Lower lobe of right lung (tissue), 2 donors: Measurements from ENCODE around the gene CAMKMT. TPM values are rescaled to one million over a fixed set of nuclear protein-coding genes. Genes with fewer than 3 reads are reported as not detected.

Source experiments
- ATAC-seq, 2 donors: fragments of 200-7000 bp; cut with Tn5 transposase; one replicate each; pipeline ENCODE4 v1.9.1; 2020 to 2022; ENCODE audit warnings: mild to moderate bottlenecking in 2 of 2, moderate library complexity in 2 of 2
- DNase-seq: peaks from one replicate; pipeline ENCODE4 v3.0.0-alpha.2; 2020
- H3K27ac ChIP-seq: fragments of 200-600 bp; one replicate; pipeline ENCODE4 v1.8.0; 2022
- H3K27me3 ChIP-seq: fragments of 200-600 bp; one replicate; pipeline ENCODE4 v1.8.0; 2022; ENCODE audit warnings: low read depth
- H3K36me3 ChIP-seq: fragments of 200-600 bp; one replicate; pipeline ENCODE4 v1.8.0; 2022; ENCODE audit warnings: mild to moderate bottlenecking
- H3K4me1 ChIP-seq: fragments of 200-600 bp; one replicate; pipeline ENCODE4 v1.8.0; 2022
- H3K4me3 ChIP-seq: fragments of 200-600 bp; one replicate; pipeline ENCODE4 v1.8.0; 2022; ENCODE audit warnings: mild to moderate bottlenecking
- H3K9me3 ChIP-seq: fragments of 200-600 bp; one replicate; pipeline ENCODE4 v1.8.0; 2022
- intact Hi-C: fragments of 100-400 bp; cut with DNase I; formaldehyde crosslinking; loops from one replicate; pipeline ENCODE4 v1.11.0; 2022
- total RNA-seq: library from RNA; stranded (reverse); fragmentation: NEBNext Ultra II Directional; extraction: Animal tissue kit (Norgen Biotek cat#: 25700); gene quantifications from one replicate; pipeline ENCODE4 v1.2.1, GENCODE V29; 2021
- TF ChIP-seq, protein P1 (sequence below): fragments of 200-600 bp; IDR thresholded peaks from one replicate; pipeline ENCODE4 v1.8.0; 2022; ENCODE audit warnings: antibody characterized with exemption, mild to moderate bottlenecking
- donor health status: DM: no; HTN: yes; CAD: no; lungs with severe emphysema.

Gene CAMKMT
- total RNA-seq, 1 donor from 2014 or later: 10.5 TPM

DNA sequence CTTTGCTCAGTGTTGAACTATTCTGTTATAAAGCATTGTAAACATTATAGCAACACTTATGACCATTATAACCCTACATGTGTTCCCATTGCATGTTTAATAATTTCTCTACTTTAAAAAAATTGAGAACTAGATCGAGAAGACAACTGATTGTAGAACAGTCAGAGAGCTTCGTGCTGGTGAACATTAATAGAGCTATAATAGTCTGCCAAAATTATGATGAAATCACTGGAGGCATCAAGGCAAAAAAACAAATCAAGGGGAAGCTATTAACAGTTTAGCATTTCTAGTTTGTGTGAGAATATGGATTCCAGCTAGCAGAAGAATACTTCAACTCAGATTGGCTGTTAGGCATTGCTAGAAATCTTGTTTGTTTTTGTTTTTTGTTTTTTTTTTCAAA, 284.2 kb downstream of the CAMKMT start:
- H3K4me1 ChIP-seq: no peaks in the 10 kb centered on the region
- no peak overlapping the region for H3K27ac ChIP-seq
- no peak overlapping the region for H3K4me3 ChIP-seq
- TF ChIP-seq, protein P1, sequence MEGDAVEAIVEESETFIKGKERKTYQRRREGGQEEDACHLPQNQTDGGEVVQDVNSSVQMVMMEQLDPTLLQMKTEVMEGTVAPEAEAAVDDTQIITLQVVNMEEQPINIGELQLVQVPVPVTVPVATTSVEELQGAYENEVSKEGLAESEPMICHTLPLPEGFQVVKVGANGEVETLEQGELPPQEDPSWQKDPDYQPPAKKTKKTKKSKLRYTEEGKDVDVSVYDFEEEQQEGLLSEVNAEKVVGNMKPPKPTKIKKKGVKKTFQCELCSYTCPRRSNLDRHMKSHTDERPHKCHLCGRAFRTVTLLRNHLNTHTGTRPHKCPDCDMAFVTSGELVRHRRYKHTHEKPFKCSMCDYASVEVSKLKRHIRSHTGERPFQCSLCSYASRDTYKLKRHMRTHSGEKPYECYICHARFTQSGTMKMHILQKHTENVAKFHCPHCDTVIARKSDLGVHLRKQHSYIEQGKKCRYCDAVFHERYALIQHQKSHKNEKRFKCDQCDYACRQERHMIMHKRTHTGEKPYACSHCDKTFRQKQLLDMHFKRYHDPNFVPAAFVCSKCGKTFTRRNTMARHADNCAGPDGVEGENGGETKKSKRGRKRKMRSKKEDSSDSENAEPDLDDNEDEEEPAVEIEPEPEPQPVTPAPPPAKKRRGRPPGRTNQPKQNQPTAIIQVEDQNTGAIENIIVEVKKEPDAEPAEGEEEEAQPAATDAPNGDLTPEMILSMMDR: no peak
- DNase-seq (no peak), ATAC-seq (no peak)
- H3K36me3 ChIP-seq: no peaks in the 10 kb centered on the region
- H3K27me3 ChIP-seq: no peaks in the 10 kb centered on the region
- H3K9me3 ChIP-seq: no peaks in the 10 kb centered on the region
- intact Hi-C loops: no loop called here

DNA sequence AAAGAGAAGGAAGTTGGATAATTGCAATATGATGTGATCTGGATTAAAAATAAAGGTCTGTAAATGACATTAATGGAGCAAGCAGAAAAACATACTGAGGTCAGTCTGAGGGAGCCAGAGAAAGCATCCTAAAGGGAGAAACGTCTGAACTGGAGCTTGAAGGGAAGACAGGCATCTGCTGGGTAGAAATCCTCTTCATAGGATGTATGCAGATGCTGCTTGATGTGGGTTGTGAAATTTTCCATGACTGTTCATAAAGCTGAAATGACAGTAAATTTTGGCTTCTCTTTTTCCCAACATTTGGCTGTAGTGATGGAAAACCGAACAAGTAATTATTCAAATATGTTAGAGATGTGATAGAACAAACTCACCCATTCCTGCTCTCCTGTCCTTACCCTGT, 287.6 kb downstream of the CAMKMT start:
- no peak for ATAC-seq
- Histone ChIP-seq H3K4me1 (no peaks in the 10 kb centered on the region), H3K9me3 (no peaks in the 10 kb centered on the region), H3K27me3 (no peaks in the 10 kb centered on the region), H3K27ac (no peak overlapping the region), H3K36me3 (no peaks in the 10 kb centered on the region), H3K4me3 (no peak overlapping the region)
- TF ChIP-seq, protein P1: no peak
- no peak for DNase-seq
- intact Hi-C loops: no loop called here

DNA sequence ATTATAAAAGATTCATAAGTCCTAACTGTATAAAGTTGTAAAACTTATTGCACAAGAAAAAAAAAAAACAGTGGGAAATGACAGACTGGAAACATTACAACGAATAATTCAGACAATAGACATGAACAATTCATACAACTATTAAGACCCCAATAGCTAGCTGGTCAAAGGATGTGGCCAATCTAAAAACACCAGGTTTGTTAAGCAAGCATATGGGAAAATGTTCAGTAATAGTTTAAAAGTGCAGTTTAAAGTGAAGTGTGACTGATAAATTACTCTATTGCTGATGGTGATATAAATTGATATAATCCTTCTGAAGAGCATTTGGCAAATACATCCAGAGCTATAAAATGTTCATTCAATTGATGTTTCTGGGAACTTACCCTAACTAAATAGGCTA, 289.0 kb downstream of the CAMKMT start:
- H3K36me3 ChIP-seq: no peaks in the 10 kb centered on the region
- no peaks in the 10 kb centered on the region for H3K4me1 ChIP-seq
- H3K27me3 ChIP-seq: no peaks in the 10 kb centered on the region
- TF ChIP-seq, protein P1: no peak
- intact Hi-C loops: no loop called here
- ATAC-seq (no peak), DNase-seq (no peak)
- no peaks in the 10 kb centered on the region for H3K9me3 ChIP-seq
- no peak overlapping the region for H3K4me3 ChIP-seq
- no peak overlapping the region for H3K27ac ChIP-seq

DNA sequence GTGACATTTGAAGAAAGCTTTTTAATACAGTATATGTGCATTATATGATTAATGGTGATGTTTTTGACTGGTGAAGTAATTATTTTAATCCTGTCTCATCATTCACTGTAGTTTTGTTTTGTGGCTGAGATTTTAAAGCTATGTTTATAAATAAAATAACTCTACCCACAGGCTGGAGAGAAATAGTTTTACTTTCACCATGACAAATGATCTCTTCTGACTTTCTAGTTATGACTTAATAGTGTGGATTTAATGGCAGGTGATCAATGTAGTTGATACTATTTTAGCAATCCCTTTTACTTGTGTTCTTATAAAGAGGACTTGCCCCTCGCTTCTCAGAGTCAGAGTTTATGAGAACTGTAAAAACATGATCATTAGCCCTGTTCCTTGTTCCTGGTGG, 290.2 kb downstream of the CAMKMT start:
- ATAC-seq: no peak
- Histone ChIP-seq H3K27me3 (no peaks in the 10 kb centered on the region), H3K27ac (no peak overlapping the region), H3K9me3 (no peaks in the 10 kb centered on the region), H3K36me3 (no peaks in the 10 kb centered on the region), H3K4me1 (no peaks in the 10 kb centered on the region), H3K4me3 (no peak overlapping the region)
- TF ChIP-seq, protein P1: no peak
- no peak for DNase-seq
- intact Hi-C loops: no loop called here

DNA sequence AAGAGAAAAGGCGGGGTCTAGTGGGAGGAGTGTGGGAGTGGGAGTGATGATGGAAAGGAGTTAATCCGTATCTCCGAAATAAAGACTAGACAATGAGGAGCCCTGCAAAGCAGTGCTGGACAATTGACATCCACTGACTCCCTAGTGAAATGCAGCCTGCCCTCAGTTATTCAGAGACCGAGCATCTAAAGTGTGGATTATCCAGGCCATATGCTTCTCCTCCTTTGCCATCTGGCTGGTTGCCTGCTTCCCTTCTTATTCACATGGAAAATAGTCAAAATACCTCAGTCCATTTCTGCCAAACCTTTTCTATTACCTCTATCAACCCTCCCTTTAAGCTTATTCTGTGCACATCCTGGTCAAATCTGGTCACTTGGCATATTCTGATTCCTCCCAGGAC, 291.0 kb downstream of the CAMKMT start:
- H3K27me3 ChIP-seq: no peaks in the 10 kb centered on the region
- intact Hi-C loops: no loop called here
- H3K27ac ChIP-seq: no peak overlapping the region
- TF ChIP-seq, protein P1: no peak
- no peaks in the 10 kb centered on the region for H3K4me1 ChIP-seq
- no peaks in the 10 kb centered on the region for H3K9me3 ChIP-seq
- H3K36me3 ChIP-seq: no peaks in the 10 kb centered on the region
- ATAC-seq (no peak), DNase-seq (no peak)
- H3K4me3 ChIP-seq: no peak overlapping the region

DNA sequence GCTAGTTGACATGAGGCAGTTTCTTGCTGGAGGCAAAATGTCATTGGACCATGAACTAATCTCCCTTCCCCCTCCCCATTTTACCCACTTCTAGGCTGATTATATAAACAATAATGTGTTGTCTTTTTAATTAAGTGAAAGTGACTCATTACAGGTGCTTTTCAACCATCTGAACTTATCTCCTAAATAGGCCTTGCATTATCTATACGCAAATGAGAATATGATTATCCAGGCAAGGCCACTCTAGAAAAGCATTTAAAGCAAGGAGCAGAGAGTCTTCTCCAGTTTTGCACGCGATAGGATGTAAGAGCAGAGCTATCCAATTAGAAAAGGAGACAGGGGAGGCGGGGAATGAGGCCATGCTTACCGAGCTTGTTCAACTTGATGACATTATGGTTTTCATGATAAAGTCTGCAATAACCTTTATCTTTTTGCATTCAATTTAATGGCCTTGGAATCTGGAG, 293.7 kb downstream of the CAMKMT start:
- Histone ChIP-seq H3K4me1 (no peaks in the 10 kb centered on the region), H3K4me3 (no peak overlapping the region), H3K36me3 (no peaks in the 10 kb centered on the region), H3K27me3 (no peaks in the 10 kb centered on the region), H3K9me3 (no peaks in the 10 kb centered on the region), H3K27ac (no peak overlapping the region)
- ATAC-seq (no peak), DNase-seq (no peak)
- intact Hi-C loops: no loop called here
- TF ChIP-seq, protein P1: no peak
